Ishikawa (cell line): ENCODE data around the gene EML6.

ENCODE experiments used
- CEBPB ChIP-seq: IDR thresholded peaks from 2 replicates; pipeline ENCODE4 v1.6.1; 2012
- CREB1 ChIP-seq: IDR thresholded peaks from 2 replicates; pipeline ENCODE4 v1.6.1; 2012; ENCODE audit warnings: low read depth
- EP300 ChIP-seq: IDR thresholded peaks from 2 replicates; pipeline ENCODE4 v1.6.1; 2012; ENCODE audit warnings: borderline replicate concordance
- MAX ChIP-seq: IDR thresholded peaks from 2 replicates; pipeline ENCODE4 v1.6.1; 2012
- RAD21 ChIP-seq: IDR thresholded peaks from 2 replicates; pipeline ENCODE4 v1.6.1; 2012; ENCODE audit warnings: low read depth
- REST ChIP-seq: IDR thresholded peaks from 2 replicates; pipeline ENCODE4 v1.6.1; 2012; ENCODE audit warnings: low read depth, mild to moderate bottlenecking
- TAF1 ChIP-seq: IDR thresholded peaks from 2 replicates; pipeline ENCODE4 v1.6.1; 2012; ENCODE audit warnings: low read depth, mild to moderate bottlenecking
- TCF12 ChIP-seq: IDR thresholded peaks from 2 replicates; pipeline ENCODE4 v1.6.1; 2012; ENCODE audit warnings: low read depth
- USF1 ChIP-seq: IDR thresholded peaks from 2 replicates; pipeline ENCODE4 v1.6.1; 2012
- YY1 ChIP-seq: IDR thresholded peaks from 2 replicates; pipeline ENCODE4 v1.6.1; 2012; ENCODE audit warnings: low read depth

- TF ChIP-seq CREB1 (no peak), USF1 (no peak), REST (no peak), TCF12 (no peak), RAD21 (no peak), TAF1 (no peak), MAX (no peak), CEBPB (no peak), EP300 (no peak), YY1 (no peak)
Measured at GRCh38 chr2:54752439-54752838, 29.0 kb downstream of the EML6 start.
